Cardiac fibroblast (primary cell): ENCODE data around the gene ATP6V1F.

Source experiments
- DNase-seq, 2 donors: peaks; one replicate each; pipeline versions ENCODE4 v3.0.0 to v3.0.0-alpha.2; 2010; ENCODE audit warnings: low read depth in 2 of 2
- H3K4me3 ChIP-seq, 2 donors: replicated peaks in 1 of 2; 1 replicate in 1 of 2; 2 replicates in 1 of 2; pipeline ENCODE4 v1.5.1; 2011; ENCODE audit warnings: low read depth in 2 of 2, low read length in 2 of 2, mild to moderate bottlenecking in 2 of 2, moderate library complexity in 1 of 2
- CTCF ChIP-seq: IDR thresholded peaks from one replicate; pipeline ENCODE4 v1.5.1; 2011; ENCODE audit warnings: low read depth, mild to moderate bottlenecking, low read length, inconsistent platforms

ATP6V1F gene

GRCh38 chr7:128826916-128827247 is 35.8 kb upstream of the ATP6V1F start:
- no peak for DNase-seq
- no peak overlapping the region for H3K4me3 ChIP-seq
- TF ChIP-seq CTCF = no peak

- H3K4me3 ChIP-seq = no peak overlapping the region
- DNase-seq = peak; percentile 85 to 89
- TF ChIP-seq CTCF = no peak
These were observed 35.3 kb upstream of the ATP6V1F start for GRCh38 chr7:128827248-128827958.

GRCh38 chr7:128827971-128828711 is 34.5 kb upstream of the ATP6V1F start:
- no peak for TF ChIP-seq CTCF
- DNase-seq = peak; percentile 77 to 79
- H3K4me3 ChIP-seq = no peak overlapping the region

GRCh38 chr7:128829391-128830166 is 33.1 kb upstream of the ATP6V1F start:
- no peak for TF ChIP-seq CTCF
- DNase-seq = peak; percentile 39 to 45
- H3K4me3 ChIP-seq = peak overlapping the region; percentile 24 to 28

GRCh38 chr7:128830231-128831177 is 32.2 kb upstream of the ATP6V1F start, which contains the start of gene FLNC:
Gene FLNC, plus strand, starts transcription at chr7:128830406. Its CDS starts 232 bp downstream, at chr7:128830638.
- H3K4me3 ChIP-seq = peak within 1 kb of the TSS; percentile 68 to 80
- no peak for TF ChIP-seq CTCF
- DNase-seq = peak; percentile 64 to 73
